ENCODE measurements around the gene PSKH1.

Gene PSKH1

GRCh38 chr16:67976205-67976604 is 83.2 kb downstream of the PSKH1 start:
- no peak overlapping the region for H3K4me3 ChIP-seq (ENCODE audit: low read depth, low read length)

GRCh38 chr16:67977005-67977404 is 84.0 kb downstream of the PSKH1 start:
- no peak overlapping the region for H3K9ac ChIP-seq (ENCODE audit: low read length)
- H3K27me3 ChIP-seq (ENCODE audit: control insufficient read depth, insufficient read depth, low read length) = peaks cover 4% of the 10 kb centered on the region; the same call in 1 of the 2 replicates
- H3K4me3 ChIP-seq (ENCODE audit: low read depth, low read length) = no peak overlapping the region
- no peak overlapping the region for H3K27ac ChIP-seq (ENCODE audit: low read depth, low read length)
- no peaks in the 10 kb centered on the region for H3K36me3 ChIP-seq (ENCODE audit: control insufficient read depth, insufficient read depth, low read length)
- H3K9me3 ChIP-seq (ENCODE audit: control insufficient read depth, insufficient read depth, low read depth, low read length) = no peaks in the 10 kb centered on the region
- no peaks in the 10 kb centered on the region for H3K4me1 ChIP-seq (ENCODE audit: control insufficient read depth, insufficient read depth, low read length)

More at GRCh38 chr16:67976205-67976604, 83.2 kb downstream of the PSKH1 start:
- no peaks in the 10 kb centered on the region for H3K4me1 ChIP-seq (ENCODE audit: control insufficient read depth, insufficient read depth, low read length)
- H3K27me3 ChIP-seq (ENCODE audit: control insufficient read depth, insufficient read depth, low read length) = peaks cover 4% of the 10 kb centered on the region; the same call in 1 of the 2 replicates
- no peaks in the 10 kb centered on the region for H3K9me3 ChIP-seq (ENCODE audit: control insufficient read depth, insufficient read depth, low read depth, low read length)
- H3K27ac ChIP-seq (ENCODE audit: low read depth, low read length) = no peak overlapping the region
- H3K36me3 ChIP-seq (ENCODE audit: control insufficient read depth, insufficient read depth, low read length) = no peaks in the 10 kb centered on the region
- no peak overlapping the region for H3K9ac ChIP-seq (ENCODE audit: low read length)

GRCh38 chr16:67977469-67978227 is 84.6 kb downstream of the PSKH1 start:
- Histone ChIP-seq H3K4me3 (ENCODE audit: low read depth, low read length) (no peak overlapping the region), H3K9me3 (ENCODE audit: control insufficient read depth, insufficient read depth, low read depth, low read length) (no peaks in the 10 kb centered on the region), H3K27ac (ENCODE audit: low read depth, low read length) (no peak overlapping the region)

More at GRCh38 chr16:67977469-67978227, 84.6 kb downstream of the PSKH1 start:
- H3K9ac ChIP-seq (ENCODE audit: low read length) = no peak overlapping the region
- no peaks in the 10 kb centered on the region for H3K36me3 ChIP-seq (ENCODE audit: control insufficient read depth, insufficient read depth, low read length)
- H3K27me3 ChIP-seq (ENCODE audit: control insufficient read depth, insufficient read depth, low read length) = peaks cover 4% of the 10 kb centered on the region; the same call in 1 of the 2 replicates
- H3K4me1 ChIP-seq (ENCODE audit: control insufficient read depth, insufficient read depth, low read length) = no peaks in the 10 kb centered on the region

Measured in HUES6 (cell line).